GM18951 (cell line): ENCODE measurements around the gene PHC3.

Experiments used
- POLR2A ChIP-seq: IDR thresholded peaks from 4 replicates; pipeline ENCODE4 v1.6.1; 2011; ENCODE audit warnings: mild to moderate bottlenecking; ENCODE audit not compliant: insufficient read length, insufficient read depth; ENCODE audit errors: extremely low read depth
- in situ Hi-C: fragments of 300-500 bp; cut with MboI; formaldehyde crosslinking; loops from one replicate; pipeline ENCODE4 v1.12.0; 2022; ENCODE audit warnings: low sequenced_read_pairs, mixed read lengths, inconsistent platforms; ENCODE audit not compliant: unreplicated experiment

The PHC3 gene

GRCh38 chr3:170095771-170096170 lies 85.8 kb downstream of the PHC3 start:
- in situ Hi-C loops, result no loop called here
- TF ChIP-seq POLR2A, result no peak

GRCh38 chr3:170092907-170093306 lies 88.6 kb downstream of the PHC3 start:
- no peak for TF ChIP-seq POLR2A
- in situ Hi-C loops, result no loop called here

GRCh38 chr3:170090601-170090981 lies 90.9 kb downstream of the PHC3 start:
- TF ChIP-seq POLR2A, result no peak
- in situ Hi-C loops, result no loop called here

GRCh38 chr3:170089862-170090600 lies 91.5 kb downstream of the PHC3 start:
- TF ChIP-seq POLR2A, result no peak

GRCh38 chr3:170085396-170085795 lies 96.1 kb downstream of the PHC3 start:
- in situ Hi-C loops, result no loop called here
- no peak for TF ChIP-seq POLR2A

More at GRCh38 chr3:170089862-170090600, 91.5 kb downstream of the PHC3 start:
- in situ Hi-C loops, result no loop called here

GRCh38 chr3:170083343-170083742 lies 98.2 kb downstream of the PHC3 start:
- TF ChIP-seq POLR2A, result no peak
- in situ Hi-C loops, result no loop called here

- in situ Hi-C loops, result no loop called here
Measured at GRCh38 chr3:170081079-170081741, 100.3 kb downstream of the PHC3 start.

GRCh38 chr3:170080605-170081004 lies 100.9 kb downstream of the PHC3 start:
- in situ Hi-C loops, result no loop called here
- TF ChIP-seq POLR2A, result no peak

More at GRCh38 chr3:170081079-170081741, 100.3 kb downstream of the PHC3 start:
- TF ChIP-seq POLR2A, result no peak

- no peak for TF ChIP-seq POLR2A
- in situ Hi-C loops, result no loop called here
Measured at GRCh38 chr3:170079536-170080165, 101.9 kb downstream of the PHC3 start.

- TF ChIP-seq POLR2A, result no peak
- in situ Hi-C loops, result no loop called here
Measured at GRCh38 chr3:170078620-170079281, 102.8 kb downstream of the PHC3 start.

GRCh38 chr3:170077361-170077760 lies 104.2 kb downstream of the PHC3 start:
- no peak for TF ChIP-seq POLR2A
- in situ Hi-C loops, result no loop called here

- no peak for TF ChIP-seq POLR2A
- in situ Hi-C loops, result no loop called here
Measured at GRCh38 chr3:170076715-170077238, 104.8 kb downstream of the PHC3 start.
